Spleen (tissue), 13 donors: ENCODE results near the gene DTX4. TPM values are rescaled to one million over a fixed set of nuclear protein-coding genes. Genes with fewer than 3 reads are reported as not detected.
"Not testable (repeated sequence)": the region's sequence is repeated elsewhere in the genome, so short reads cannot be mapped to it uniquely, and the experiment has no call there.

Experiments
- DNase-seq: peaks from one replicate; pipeline ENCODE4 v3.0.0-alpha.2; 2020
- H3K27ac ChIP-seq, 8 donors: fragments of 200-600 bp; sonication (generic) in 7 of 8; 1 replicate in 4 of 8; 2 replicates in 4 of 8; pipeline versions ENCODE4 v1.5.0 to v1.8.0; 2016 to 2021; ENCODE audit warnings: inconsistent platforms in 4 of 8, mild to moderate bottlenecking in 4 of 8, moderate library complexity in 1 of 8
- H3K27me3 ChIP-seq, 7 donors: fragments of 200-600 bp; sonication (generic) in 6 of 7; replicated peaks in 1 of 7; 1 replicate in 4 of 7; 2 replicates in 3 of 7; pipeline versions ENCODE4 v1.5.0 to v1.8.0; 2016 to 2021; ENCODE audit warnings: inconsistent platforms in 3 of 7, mild to moderate bottlenecking in 1 of 7
- H3K36me3 ChIP-seq, 6 donors: fragments of 200-600 bp; sonication (generic) in 5 of 6; 1 replicate in 4 of 6; 2 replicates in 2 of 6; pipeline versions ENCODE4 v1.5.0 to v1.8.0; 2016 to 2021; ENCODE audit warnings: inconsistent platforms in 2 of 6
- H3K4me1 ChIP-seq, 6 donors: fragments of 200-600 bp; sonication (generic) in 5 of 6; 1 replicate in 3 of 6; 2 replicates in 3 of 6; pipeline versions ENCODE4 v1.5.0 to v1.8.0; 2016 to 2021; ENCODE audit warnings: inconsistent platforms in 3 of 6
- H3K4me3 ChIP-seq, 8 donors: fragments of 200-600 bp; sonication (generic) in 7 of 8; 1 replicate in 4 of 8; 2 replicates in 4 of 8; pipeline versions ENCODE4 v1.5.0 to v1.8.0; 2016 to 2021; ENCODE audit warnings: inconsistent platforms in 4 of 8, mild to moderate bottlenecking in 4 of 8, moderate library complexity in 2 of 8
- H3K9me3 ChIP-seq, 8 donors: fragments of 200-600 bp; sonication (generic) in 7 of 8; 1 replicate in 4 of 8; 2 replicates in 4 of 8; pipeline versions ENCODE4 v1.5.0 to v1.8.0; 2016 to 2021; ENCODE audit warnings: inconsistent platforms in 4 of 8
- CTCF ChIP-seq, 11 experiments: fragments of 200-600 bp in 7 of 11; fragments of 450-650 bp in 4 of 11; sonication (generic) in 4 of 11; IDR thresholded peaks in 8 of 11; conservative IDR thresholded peaks in 3 of 11; 1 replicate in 7 of 11; 2 replicates in 4 of 11; pipeline versions ENCODE4 v1.4.0 to v1.8.0; 2016 to 2021; ENCODE audit warnings: antibody characterized with exemption in 11 of 11, inconsistent platforms in 4 of 11, mild to moderate bottlenecking in 1 of 11
- POLR2A ChIP-seq, 3 donors: fragments of 450-650 bp; IDR thresholded peaks; one replicate each; pipeline ENCODE4 v1.5.1; 2017; ENCODE audit warnings: antibody characterized with exemption in 3 of 3, mild to moderate bottlenecking in 1 of 3
- POLR2AphosphoS5 ChIP-seq, 3 donors: sonication (generic); formaldehyde crosslinking; IDR thresholded peaks; one replicate each; pipeline ENCODE4 v1.5.1; 2017; ENCODE audit warnings: antibody characterized with exemption in 3 of 3
- WGBS, 5 donors: extraction: QIAGEN DNeasy Blood & Tissue Kit in 3 of 5; methylation state at CpG; one replicate each; pipeline versions ENCODE4 v1.1.5 to v1.1.7; 2013 to 2018; 5-methylcytosine and 5-hydroxymethylcytosine counted together
- intact Hi-C: fragments of 100-400 bp; cut with DNase I; formaldehyde crosslinking; loops from one replicate; pipeline ENCODE4 v1.15.0; 2023; ENCODE audit warnings: low total_unique reads
- long read RNA-seq, 2 donors: transcript quantifications; one replicate each; lab custom pipeline, GENCODE V29; 2026
- polyA plus RNA-seq, 3 donors: library from polyadenylated mRNA; stranded (reverse); fragments of 200-250 nt; gene quantifications; one replicate each; pipeline ENCODE4 v1.2.1, GENCODE V29; 2013
- total RNA-seq, 7 donors: library from RNA; depleted of rRNA in 3 of 7; stranded (reverse); fragments of >200 nt in 3 of 7; fragmentation: NEBNext Ultra II Directional in 4 of 7; extraction: Animal tissue kit (Norgen Biotek cat#: 25700) in 4 of 7; gene quantifications; one replicate each; pipeline versions ENCODE4 v1.1.0 to v1.2.1, GENCODE V29; 2016 to 2021
- donor health status: healthy with polysubstance abuse.
- donor health status: DM: no; HTN: no; CAD: no; lungs with moderate emphysema.
- donor health status: DM: no; HTN: no; CAD: no.
- donor health status: Bipolar disorder and iron deficiency.
- donor health status: healthy.
- donor health status: DM: no; HTN: no; CAD: no.
- donor health status: DM: yes; HTN: yes; CAD: no.

Gene DTX4
- total RNA-seq (10 to 100 TPM in 5 of 7 donors, 1 to 10 TPM in 2; 8.3 to 19.1 (median 14.4) TPM), polyA plus RNA-seq (1 to 10 TPM; 3.9 to 4.9 (median 4.0) TPM)
- long read RNA-seq, donor 1, full-length matches to known transcripts = 7 of 14 reads
- long read RNA-seq, donor 1, partial matches to known transcripts = 7 of 14 reads
- long read RNA-seq, donor 1, other reads (novel, unspliced or antisense) = 0 of 14 reads
- long read RNA-seq, donor 2, full-length matches to known transcripts = 3 of 3 reads
- long read RNA-seq, donor 2, partial matches to known transcripts = 0 of 3 reads
- long read RNA-seq, donor 2, other reads (novel, unspliced or antisense) = 0 of 3 reads

DNA sequence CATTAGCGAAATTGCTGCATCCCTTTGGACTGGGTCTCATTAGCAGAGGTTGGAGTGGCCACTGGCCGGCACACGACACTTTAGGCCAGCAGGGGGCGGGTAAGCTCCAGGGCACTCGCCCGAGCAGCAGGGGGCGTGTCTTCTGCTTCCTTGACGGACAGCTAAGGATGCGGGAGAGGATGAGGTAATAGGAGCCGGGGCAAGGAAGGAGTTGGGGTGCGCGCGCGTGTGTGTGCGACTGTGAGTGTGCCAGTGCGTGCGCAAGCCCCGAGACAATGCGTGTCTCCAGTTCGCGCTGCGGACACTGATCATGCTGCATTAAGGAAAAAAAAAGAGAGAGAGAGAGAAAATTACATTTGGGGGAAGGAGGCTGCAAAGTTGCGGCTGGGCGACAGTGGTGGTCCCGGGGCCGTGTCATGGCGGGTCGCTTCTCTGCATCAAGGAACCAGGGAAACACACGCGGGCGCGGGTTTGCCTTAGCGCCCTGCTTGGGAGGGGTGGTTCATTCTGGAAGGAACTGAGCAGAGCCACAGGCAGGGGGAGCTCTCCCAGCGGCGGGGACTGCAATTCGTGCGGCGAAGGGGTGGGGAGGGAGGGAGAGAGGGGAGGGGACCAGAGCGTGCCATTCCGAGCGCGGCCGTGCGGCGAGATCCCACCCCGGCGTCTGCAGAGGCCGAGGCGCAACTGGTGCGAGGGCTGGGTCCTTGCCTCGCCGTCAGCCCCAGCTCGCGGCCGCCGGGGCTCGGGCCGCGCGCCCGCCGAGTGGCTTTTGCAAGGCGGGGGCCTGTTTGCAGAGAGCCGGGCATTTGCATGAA is at the start of gene DTX4:
Gene DTX4 (plus strand): TSS at position 625 of the 815 bp plus-strand sequence. CDS start 464 bp downstream, outside the sequence.
- H3K27me3 ChIP-seq = peaks cover 0 to 17% (median 0%) of the 10 kb centered on the region in 7 donors
- WGBS, 5 donors = 0 to 1% (median 0%) methylated on average over 39 to 64 of the region's 64 CpGs
- DNase-seq = peak; percentile 98
- H3K27ac ChIP-seq = peak within 1 kb of the TSS in 7 of 8 donors; percentile 69 to 85 (median 78)
- TF ChIP-seq POLR2A (IDR thresholded peaks at IDR 0.05) (no peak), POLR2AphosphoS5 (IDR thresholded peaks at IDR 0.05) (peak; percentile 45 to 72 (median 57)), CTCF (IDR thresholded peaks at IDR 0.05 in 8 of 11, conservative IDR thresholded peaks at IDR 0.05 in 3 of 11) (peak; percentile 86 to 97 (median 91))
- no peaks in the 10 kb centered on the region for H3K36me3 ChIP-seq
- intact Hi-C loops = loop anchor here (5.0 kb wide), 3 partner anchors 36 to 261 kb away; no protein-coding TSS in a partner anchor
- peaks cover 3 to 42% (median 24%) of the 10 kb centered on the region in 6 donors for H3K4me1 ChIP-seq
- peak within 1 kb of the TSS; percentile 52 to 96 (median 86) for H3K4me3 ChIP-seq
- no peaks in the 10 kb centered on the region for H3K9me3 ChIP-seq

DNA sequence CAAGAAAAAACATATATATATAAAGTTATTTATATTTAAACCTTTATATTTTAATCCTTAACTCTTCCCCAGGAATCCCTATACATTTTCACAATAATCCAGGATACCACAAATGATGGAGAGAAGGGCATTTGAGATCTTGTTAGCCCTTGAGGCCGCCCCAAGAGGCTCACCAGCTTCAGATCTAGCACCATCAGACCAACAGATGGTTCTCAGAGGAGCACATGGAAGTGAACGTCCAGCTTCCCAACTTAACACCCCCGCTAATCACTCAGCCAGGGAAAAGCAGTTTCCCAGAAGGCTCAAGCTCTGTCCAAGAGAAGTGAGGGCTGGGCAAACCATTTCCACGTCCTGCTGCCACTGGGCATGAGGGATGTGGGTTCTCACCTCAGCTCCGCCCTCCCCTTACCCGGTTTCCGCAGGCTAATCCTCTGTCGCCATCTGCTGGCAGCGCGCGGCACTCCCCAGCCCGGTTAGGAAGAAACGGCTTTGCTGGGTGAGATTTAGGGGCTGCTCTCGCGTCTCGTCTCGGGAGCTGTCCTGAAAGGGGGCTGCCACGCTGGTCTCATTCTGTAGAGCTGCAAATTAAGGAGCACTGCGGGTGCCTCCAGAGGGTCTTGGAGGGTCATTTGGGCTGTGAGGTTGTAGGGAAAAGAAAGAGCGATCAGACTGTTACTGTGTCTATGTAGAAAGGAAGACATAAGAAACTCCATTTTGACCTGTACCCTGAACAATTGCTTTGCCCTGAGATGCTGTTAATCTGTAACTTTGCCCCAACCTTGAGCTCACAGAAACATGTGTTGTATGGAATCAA is 36.1 kb upstream of the DTX4 start:
- H3K36me3 ChIP-seq = peaks cover 0 to 77% (median 30%) of the 10 kb centered on the region in 6 donors
- WGBS, 5 donors = 11 to 13% (median 13%) methylated on average over 16 to 20 of the region's 20 CpGs
- no peak for TF ChIP-seq POLR2A (IDR thresholded peaks at IDR 0.05)
- peak; percentile 94 to 99 (median 97) for TF ChIP-seq CTCF (IDR thresholded peaks at IDR 0.05 in 8 of 11, conservative IDR thresholded peaks at IDR 0.05 in 3 of 11)
- peak; percentile 62 to 68 (median 66) for TF ChIP-seq POLR2AphosphoS5 (IDR thresholded peaks at IDR 0.05)
- DNase-seq = peak; percentile 97
- H3K4me3 ChIP-seq = peak overlapping the region in 1 of 8 donors; percentile 42
- H3K4me1 ChIP-seq = peaks cover 7 to 56% (median 12%) of the 10 kb centered on the region in 6 donors
- peak overlapping the region in 3 of 8 donors; percentile 18 to 45 (median 24) for H3K27ac ChIP-seq
- intact Hi-C loops = loop anchor here (10.0 kb wide), 2 partner anchors 81 to 481 kb away; no protein-coding TSS in a partner anchor
- peaks cover 0 to 25% (median 17%) of the 10 kb centered on the region in 8 donors for H3K9me3 ChIP-seq
- no peaks in the 10 kb centered on the region for H3K27me3 ChIP-seq

DNA sequence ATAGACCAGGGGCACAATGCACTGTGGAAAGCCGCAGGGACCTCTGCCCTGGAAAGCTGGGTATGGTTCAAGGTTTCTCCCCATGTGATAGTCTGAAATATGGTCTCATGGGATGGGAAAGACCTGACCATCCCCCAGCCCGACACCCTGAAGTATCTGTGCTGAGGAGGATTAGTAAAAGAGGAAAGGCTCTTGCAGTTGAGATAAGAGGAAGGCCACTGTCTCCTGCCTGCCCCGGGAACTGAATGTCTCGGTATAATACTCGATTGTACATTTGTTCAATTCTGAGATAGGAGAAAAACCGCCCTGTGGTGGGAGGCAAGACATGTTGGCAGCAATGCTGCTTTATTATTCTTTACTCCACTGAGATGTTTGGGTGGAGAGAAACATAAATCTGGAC is 35.4 kb upstream of the DTX4 start:
- Histone ChIP-seq H3K27ac (peak overlapping the region in 1 of 8 donors; percentile 45), H3K4me1 (peaks cover 7 to 63% (median 16%) of the 10 kb centered on the region in 6 donors), H3K9me3 (peaks cover 0 to 18% (median 11%) of the 10 kb centered on the region in 8 donors), H3K36me3 (peaks cover 0 to 70% (median 26%) of the 10 kb centered on the region in 6 donors)
- not testable (repeated sequence) for DNase-seq, H3K4me3 ChIP-seq, H3K27me3 ChIP-seq
- intact Hi-C loops = loop anchor here (10.0 kb wide), 2 partner anchors 82 to 482 kb away; no protein-coding TSS in a partner anchor
- 65 to 77% (median 73%) methylated on average over 6 of the region's 6 CpGs for WGBS, 5 donors

- Histone ChIP-seq H3K4me1 (peaks cover 7 to 69% (median 21%) of the 10 kb centered on the region in 6 donors), H3K9me3 (peaks cover 0 to 12% (median 5%) of the 10 kb centered on the region in 8 donors), H3K27me3 (no peaks in the 10 kb centered on the region), H3K4me3 (no peak overlapping the region), H3K36me3 (peaks cover 0 to 64% (median 23%) of the 10 kb centered on the region in 6 donors), H3K27ac (no peak overlapping the region)
- DNase-seq = peak; percentile 74
- no peak for TF ChIP-seq POLR2AphosphoS5 (IDR thresholded peaks at IDR 0.05)
- TF ChIP-seq POLR2A (IDR thresholded peaks at IDR 0.05) = no peak
- TF ChIP-seq CTCF (IDR thresholded peaks at IDR 0.05 in 8 of 11, conservative IDR thresholded peaks at IDR 0.05 in 3 of 11) = no peak
- intact Hi-C loops = loop anchor here (10.0 kb wide), 2 partner anchors 82 to 482 kb away; no protein-coding TSS in a partner anchor
- WGBS, 5 donors = 94 to 98% (median 97%) methylated on average over 9 to 17 of the region's 17 CpGs
Observed at GRCh38 chr11:59137190-59137589, 34.7 kb upstream of the DTX4 start.
